ENCODE data around the gene RHEBL1.

GRCh38 chr12:49057888-49058287 is 11.9 kb downstream of the RHEBL1 start:
- TF ChIP-seq, protein P1, sequence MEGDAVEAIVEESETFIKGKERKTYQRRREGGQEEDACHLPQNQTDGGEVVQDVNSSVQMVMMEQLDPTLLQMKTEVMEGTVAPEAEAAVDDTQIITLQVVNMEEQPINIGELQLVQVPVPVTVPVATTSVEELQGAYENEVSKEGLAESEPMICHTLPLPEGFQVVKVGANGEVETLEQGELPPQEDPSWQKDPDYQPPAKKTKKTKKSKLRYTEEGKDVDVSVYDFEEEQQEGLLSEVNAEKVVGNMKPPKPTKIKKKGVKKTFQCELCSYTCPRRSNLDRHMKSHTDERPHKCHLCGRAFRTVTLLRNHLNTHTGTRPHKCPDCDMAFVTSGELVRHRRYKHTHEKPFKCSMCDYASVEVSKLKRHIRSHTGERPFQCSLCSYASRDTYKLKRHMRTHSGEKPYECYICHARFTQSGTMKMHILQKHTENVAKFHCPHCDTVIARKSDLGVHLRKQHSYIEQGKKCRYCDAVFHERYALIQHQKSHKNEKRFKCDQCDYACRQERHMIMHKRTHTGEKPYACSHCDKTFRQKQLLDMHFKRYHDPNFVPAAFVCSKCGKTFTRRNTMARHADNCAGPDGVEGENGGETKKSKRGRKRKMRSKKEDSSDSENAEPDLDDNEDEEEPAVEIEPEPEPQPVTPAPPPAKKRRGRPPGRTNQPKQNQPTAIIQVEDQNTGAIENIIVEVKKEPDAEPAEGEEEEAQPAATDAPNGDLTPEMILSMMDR (IDR thresholded peaks at IDR 0.05) = no peak
- peak; percentile 34 for TF ChIP-seq POLR2A (IDR thresholded peaks at IDR 0.05)

All from transverse colon (tissue), 3 donors.